ENCODE measurements around the gene SHD. TPM values are rescaled to one million over a fixed set of nuclear protein-coding genes. Genes with fewer than 3 reads are reported as not detected.
"Not testable (repeated sequence)": the region's sequence is repeated elsewhere in the genome, so short reads cannot be mapped to it uniquely, and the experiment has no call there.

Gene SHD
- polyA plus RNA-seq, 1 experiment, result not detected

- ChIA-PET POLR2A (no interaction called here), CTCF (no interaction called here)
- no peak for DNase-seq (ENCODE audit: low read depth)
- no peaks in the 10 kb centered on the region for H3K27me3 ChIP-seq (ENCODE audit: control insufficient read depth, insufficient read depth, low read length)
- 0 out of 2 replicates have a peak overlapping the region, but pooled peaks have one; percentile 1 for H3K4me3 ChIP-seq (ENCODE audit: low read depth, low read length)
- TF ChIP-seq CTCF (IDR thresholded peaks at IDR 0.05; ENCODE audit: insufficient read depth, low read depth, low read length), result no peak
- no peaks in the 10 kb centered on the region; the same call in 1 of the 2 replicates for H3K36me3 ChIP-seq (ENCODE audit: control insufficient read depth, insufficient read depth, low read length)
These were observed 47.8 kb downstream of the SHD start for GRCh38 chr19:4326837-4327251.

- Histone ChIP-seq H3K4me3 (ENCODE audit: low read depth, low read length) (peak overlapping the region; percentile 38), H3K27me3 (ENCODE audit: control insufficient read depth, insufficient read depth, low read length) (no peaks in the 10 kb centered on the region), H3K36me3 (ENCODE audit: control insufficient read depth, insufficient read depth, low read length) (no peaks in the 10 kb centered on the region; the same call in 1 of the 2 replicates)
- ChIA-PET CTCF (no interaction called here), POLR2A (interaction anchor here (0.9 kb wide), 1 partner anchor 16 kb away, joined by 4 read pairs; the partner anchor contains the start of gene MPND)
- no peak for DNase-seq (ENCODE audit: low read depth)
- no peak for TF ChIP-seq CTCF (IDR thresholded peaks at IDR 0.05; ENCODE audit: insufficient read depth, low read depth, low read length)
These were observed 48.3 kb downstream of the SHD start for GRCh38 chr19:4327252-4327876.

GRCh38 chr19:4327877-4328242, 48.8 kb downstream of the SHD start:
- ChIA-PET CTCF (interaction anchor here (0.7 kb wide), 1 partner anchor 46 kb away, joined by 3 read pairs; no protein-coding TSS in a partner anchor), POLR2A (interaction anchor here (0.9 kb wide), 1 partner anchor 15 kb away, joined by 4 read pairs; the partner anchor contains the start of gene MPND)

GRCh38 chr19:4328243-4328990, 49.4 kb downstream of the SHD start:
- Histone ChIP-seq H3K27me3 (ENCODE audit: control insufficient read depth, insufficient read depth, low read length) (no peaks in the 10 kb centered on the region), H3K4me3 (ENCODE audit: low read depth, low read length) (peak overlapping the region; percentile 63), H3K36me3 (ENCODE audit: control insufficient read depth, insufficient read depth, low read length) (no peaks in the 10 kb centered on the region; the same call in 1 of the 2 replicates)
- POLR2A ChIA-PET, result interaction anchor here (0.9 kb wide), 1 partner anchor 14 kb away, joined by 4 read pairs; the partner anchor contains the start of gene MPND
- CTCF ChIA-PET, result interaction anchor here (0.7 kb wide), 1 partner anchor 47 kb away, joined by 3 read pairs; no protein-coding TSS in a partner anchor
- TF ChIP-seq CTCF (IDR thresholded peaks at IDR 0.05; ENCODE audit: insufficient read depth, low read depth, low read length), result no peak
- peak; percentile 59 for DNase-seq (ENCODE audit: low read depth)

More at GRCh38 chr19:4327877-4328242, 48.8 kb downstream of the SHD start:
- Histone ChIP-seq H3K27me3 (ENCODE audit: control insufficient read depth, insufficient read depth, low read length) (no peaks in the 10 kb centered on the region), H3K4me3 (ENCODE audit: low read depth, low read length) (peak overlapping the region; percentile 38), H3K36me3 (ENCODE audit: control insufficient read depth, insufficient read depth, low read length) (no peaks in the 10 kb centered on the region; the same call in 1 of the 2 replicates)
- TF ChIP-seq CTCF (IDR thresholded peaks at IDR 0.05; ENCODE audit: insufficient read depth, low read depth, low read length), result no peak
- DNase-seq (ENCODE audit: low read depth), result no peak

GRCh38 chr19:4328991-4329681, 50.1 kb downstream of the SHD start:
- H3K36me3 ChIP-seq (ENCODE audit: control insufficient read depth, insufficient read depth, low read length); POLR2A ChIA-PET; CTCF ChIA-PET; H3K27me3 ChIP-seq (ENCODE audit: control insufficient read depth, insufficient read depth, low read length); DNase-seq (ENCODE audit: low read depth): not testable (repeated sequence)
- H3K4me3 ChIP-seq (ENCODE audit: low read depth, low read length), result peak overlapping the region; percentile 63
